ENCODE data around the gene GAREM1. TPM values are rescaled to one million over a fixed set of nuclear protein-coding genes. Genes with fewer than 3 reads are reported as not detected.

The GAREM1 gene
- total RNA-seq, 2 experiments from 2014 or later: 0.06 TPM; not detected in 1

GRCh38 chr18:32427084-32427900 is 43.4 kb downstream of the GAREM1 start:
- Mint-ChIP-seq H3K4me1 (no peaks in the 10 kb centered on the region), H3K4me3 (no peak overlapping the region), H3K36me3 (no peaks in the 10 kb centered on the region), H3K27ac (no peak overlapping the region), H3K27me3 (peaks cover 5% of the 10 kb centered on the region), H3K9me3 (peaks cover 2% of the 10 kb centered on the region)
- POLR2A ChIA-PET: no interaction called here
- ATAC-seq (ENCODE audit: low read depth) (no peak), DNase-seq (no peak)

- H3K36me3 Mint-ChIP-seq: no peaks in the 10 kb centered on the region
- H3K9me3 Mint-ChIP-seq: no peaks in the 10 kb centered on the region
- DNase-seq (no peak), ATAC-seq (ENCODE audit: low read depth) (no peak)
- H3K27ac Mint-ChIP-seq: no peak overlapping the region
- no peaks in the 10 kb centered on the region for H3K4me1 Mint-ChIP-seq
- POLR2A ChIA-PET: no interaction called here
- H3K4me3 Mint-ChIP-seq: no peak overlapping the region
- peaks cover 2% of the 10 kb centered on the region for H3K27me3 Mint-ChIP-seq
Observed at GRCh38 chr18:32425466-32425865, 45.2 kb downstream of the GAREM1 start.

- no peak overlapping the region for H3K27ac Mint-ChIP-seq
- POLR2A ChIA-PET: no interaction called here
- no peak overlapping the region for H3K4me3 Mint-ChIP-seq
- peaks cover 2% of the 10 kb centered on the region for H3K27me3 Mint-ChIP-seq
- no peaks in the 10 kb centered on the region for H3K36me3 Mint-ChIP-seq
- no peaks in the 10 kb centered on the region for H3K9me3 Mint-ChIP-seq
- no peaks in the 10 kb centered on the region for H3K4me1 Mint-ChIP-seq
- ATAC-seq (ENCODE audit: low read depth): no peak
- DNase-seq: no peak
Observed at GRCh38 chr18:32424696-32425095, 46.0 kb downstream of the GAREM1 start.

- no peak for ATAC-seq (ENCODE audit: low read depth)
- Mint-ChIP-seq H3K27me3 (peaks cover 2% of the 10 kb centered on the region), H3K9me3 (no peaks in the 10 kb centered on the region), H3K36me3 (no peaks in the 10 kb centered on the region), H3K4me3 (no peak overlapping the region), H3K4me1 (no peaks in the 10 kb centered on the region), H3K27ac (no peak overlapping the region)
- no peak for DNase-seq
- POLR2A ChIA-PET: no interaction called here
Observed at GRCh38 chr18:32422978-32423740, 47.5 kb downstream of the GAREM1 start.

GRCh38 chr18:32422201-32422600 is 48.5 kb downstream of the GAREM1 start:
- H3K4me3 Mint-ChIP-seq: no peak overlapping the region
- POLR2A ChIA-PET: no interaction called here
- H3K4me1 Mint-ChIP-seq: no peaks in the 10 kb centered on the region
- H3K27me3 Mint-ChIP-seq: peaks cover 2% of the 10 kb centered on the region
- ATAC-seq (ENCODE audit: low read depth) (no peak), DNase-seq (no peak)
- H3K9me3 Mint-ChIP-seq: no peaks in the 10 kb centered on the region
- H3K36me3 Mint-ChIP-seq: no peaks in the 10 kb centered on the region
- H3K27ac Mint-ChIP-seq: no peak overlapping the region

- DNase-seq (no peak), ATAC-seq (ENCODE audit: low read depth) (no peak)
- Mint-ChIP-seq H3K27me3 (peaks cover 2% of the 10 kb centered on the region), H3K4me3 (no peak overlapping the region), H3K9me3 (no peaks in the 10 kb centered on the region), H3K27ac (no peak overlapping the region), H3K36me3 (no peaks in the 10 kb centered on the region), H3K4me1 (no peaks in the 10 kb centered on the region)
- POLR2A ChIA-PET: no interaction called here
Observed at GRCh38 chr18:32420084-32420750, 50.5 kb downstream of the GAREM1 start.

- no peak overlapping the region for H3K4me3 Mint-ChIP-seq
- no peak overlapping the region for H3K27ac Mint-ChIP-seq
- DNase-seq: no peak
- no peaks in the 10 kb centered on the region for H3K4me1 Mint-ChIP-seq
- POLR2A ChIA-PET: no interaction called here
- H3K27me3 Mint-ChIP-seq: peaks cover 4% of the 10 kb centered on the region
- no peaks in the 10 kb centered on the region for H3K36me3 Mint-ChIP-seq
- H3K9me3 Mint-ChIP-seq: no peaks in the 10 kb centered on the region
- no peak for ATAC-seq (ENCODE audit: low read depth)
Observed at GRCh38 chr18:32418148-32418547, 52.5 kb downstream of the GAREM1 start.

GRCh38 chr18:32405588-32405987 is 65.1 kb downstream of the GAREM1 start:
- ATAC-seq (ENCODE audit: low read depth): no peak
- Mint-ChIP-seq H3K27ac (no peak overlapping the region), H3K4me3 (no peak overlapping the region), H3K36me3 (no peaks in the 10 kb centered on the region), H3K9me3 (no peaks in the 10 kb centered on the region), H3K27me3 (no peaks in the 10 kb centered on the region), H3K4me1 (peaks cover 4% of the 10 kb centered on the region)
- POLR2A ChIA-PET: no interaction called here
- no peak for DNase-seq

GRCh38 chr18:32401621-32402020 is 69.1 kb downstream of the GAREM1 start:
- POLR2A ChIA-PET: no interaction called here
- Mint-ChIP-seq H3K27ac (no peak overlapping the region), H3K9me3 (no peaks in the 10 kb centered on the region), H3K36me3 (no peaks in the 10 kb centered on the region), H3K4me3 (no peak overlapping the region), H3K4me1 (peaks cover 4% of the 10 kb centered on the region), H3K27me3 (no peaks in the 10 kb centered on the region)
- no peak for ATAC-seq (ENCODE audit: low read depth)
- no peak for DNase-seq

- POLR2A ChIA-PET: no interaction called here
- Mint-ChIP-seq H3K4me3 (no peak overlapping the region), H3K27ac (no peak overlapping the region), H3K27me3 (peaks cover 2% of the 10 kb centered on the region), H3K36me3 (no peaks in the 10 kb centered on the region), H3K9me3 (peaks cover 2% of the 10 kb centered on the region), H3K4me1 (no peaks in the 10 kb centered on the region)
- ATAC-seq (ENCODE audit: low read depth) (no peak), DNase-seq (no peak)
Observed at GRCh38 chr18:32393407-32393806, 77.3 kb downstream of the GAREM1 start.

GRCh38 chr18:32391126-32391525 is 79.6 kb downstream of the GAREM1 start:
- no peak for DNase-seq
- peaks cover 6% of the 10 kb centered on the region for H3K27me3 Mint-ChIP-seq
- POLR2A ChIA-PET: no interaction called here
- no peaks in the 10 kb centered on the region for H3K36me3 Mint-ChIP-seq
- H3K4me1 Mint-ChIP-seq: no peaks in the 10 kb centered on the region
- no peak overlapping the region for H3K27ac Mint-ChIP-seq
- peaks cover 2% of the 10 kb centered on the region for H3K9me3 Mint-ChIP-seq
- ATAC-seq (ENCODE audit: low read depth): no peak
- no peak overlapping the region for H3K4me3 Mint-ChIP-seq

GRCh38 chr18:32389858-32390257 is 80.8 kb downstream of the GAREM1 start:
- H3K4me1 Mint-ChIP-seq: no peaks in the 10 kb centered on the region
- no peak overlapping the region for H3K4me3 Mint-ChIP-seq
- no peak overlapping the region for H3K27ac Mint-ChIP-seq
- H3K27me3 Mint-ChIP-seq: peaks cover 8% of the 10 kb centered on the region
- DNase-seq (no peak), ATAC-seq (ENCODE audit: low read depth) (no peak)
- no peaks in the 10 kb centered on the region for H3K9me3 Mint-ChIP-seq
- no peaks in the 10 kb centered on the region for H3K36me3 Mint-ChIP-seq
- POLR2A ChIA-PET: no interaction called here

GRCh38 chr18:32389191-32389590 is 81.5 kb downstream of the GAREM1 start:
- no peaks in the 10 kb centered on the region for H3K36me3 Mint-ChIP-seq
- DNase-seq: no peak
- H3K4me3 Mint-ChIP-seq: no peak overlapping the region
- peaks cover 14% of the 10 kb centered on the region for H3K27me3 Mint-ChIP-seq
- H3K4me1 Mint-ChIP-seq: no peaks in the 10 kb centered on the region
- ATAC-seq (ENCODE audit: low read depth): no peak
- POLR2A ChIA-PET: no interaction called here
- no peaks in the 10 kb centered on the region for H3K9me3 Mint-ChIP-seq
- H3K27ac Mint-ChIP-seq: no peak overlapping the region

- Mint-ChIP-seq H3K9me3 (no peaks in the 10 kb centered on the region), H3K4me1 (no peaks in the 10 kb centered on the region), H3K27ac (no peak overlapping the region), H3K4me3 (no peak overlapping the region), H3K36me3 (no peaks in the 10 kb centered on the region), H3K27me3 (peaks cover 17% of the 10 kb centered on the region)
- POLR2A ChIA-PET: no interaction called here
- DNase-seq (no peak), ATAC-seq (ENCODE audit: low read depth) (no peak)
Observed at GRCh38 chr18:32386471-32386870, 84.2 kb downstream of the GAREM1 start.
